ENCODE data around the gene PRKAR2B.

The PRKAR2B gene

DNA sequence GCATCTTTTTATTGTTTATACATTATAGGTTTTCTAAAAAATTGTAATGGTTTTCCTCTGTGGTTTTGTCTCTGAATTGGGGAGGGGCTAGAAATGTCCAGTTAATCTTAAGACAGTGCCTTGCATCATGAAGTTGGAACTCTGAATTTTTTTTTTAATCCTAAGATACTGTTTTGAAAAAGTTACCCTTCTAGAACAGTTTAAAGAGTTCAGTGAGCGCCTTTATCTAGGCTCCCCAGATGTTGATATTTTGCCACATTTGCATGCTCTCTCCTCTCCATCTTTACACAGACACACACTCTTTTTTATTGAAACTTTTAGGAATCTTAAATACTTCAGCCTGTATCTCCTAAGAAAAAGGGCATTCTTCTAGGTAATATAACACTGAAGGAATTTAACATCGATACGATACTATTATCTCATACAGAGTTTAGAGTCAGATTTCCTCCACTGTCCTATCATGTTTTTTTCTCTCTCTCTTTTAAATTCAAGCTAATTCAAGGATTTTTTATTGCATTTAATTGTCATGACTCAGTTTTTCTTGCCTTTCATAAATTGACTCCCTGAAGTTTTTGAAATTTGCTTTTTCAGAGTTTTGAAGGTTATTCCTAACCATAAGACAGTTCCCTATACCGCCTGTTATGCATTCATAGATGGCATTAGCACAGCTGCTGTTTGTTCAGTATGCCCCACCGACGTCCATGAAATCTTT, 31.5 kb downstream of the PRKAR2B start:
- TF ChIP-seq, protein P1, sequence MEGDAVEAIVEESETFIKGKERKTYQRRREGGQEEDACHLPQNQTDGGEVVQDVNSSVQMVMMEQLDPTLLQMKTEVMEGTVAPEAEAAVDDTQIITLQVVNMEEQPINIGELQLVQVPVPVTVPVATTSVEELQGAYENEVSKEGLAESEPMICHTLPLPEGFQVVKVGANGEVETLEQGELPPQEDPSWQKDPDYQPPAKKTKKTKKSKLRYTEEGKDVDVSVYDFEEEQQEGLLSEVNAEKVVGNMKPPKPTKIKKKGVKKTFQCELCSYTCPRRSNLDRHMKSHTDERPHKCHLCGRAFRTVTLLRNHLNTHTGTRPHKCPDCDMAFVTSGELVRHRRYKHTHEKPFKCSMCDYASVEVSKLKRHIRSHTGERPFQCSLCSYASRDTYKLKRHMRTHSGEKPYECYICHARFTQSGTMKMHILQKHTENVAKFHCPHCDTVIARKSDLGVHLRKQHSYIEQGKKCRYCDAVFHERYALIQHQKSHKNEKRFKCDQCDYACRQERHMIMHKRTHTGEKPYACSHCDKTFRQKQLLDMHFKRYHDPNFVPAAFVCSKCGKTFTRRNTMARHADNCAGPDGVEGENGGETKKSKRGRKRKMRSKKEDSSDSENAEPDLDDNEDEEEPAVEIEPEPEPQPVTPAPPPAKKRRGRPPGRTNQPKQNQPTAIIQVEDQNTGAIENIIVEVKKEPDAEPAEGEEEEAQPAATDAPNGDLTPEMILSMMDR (IDR thresholded peaks at IDR 0.05; ENCODE audit: low read depth, low read length): no peak
- H3K4me3 ChIP-seq (ENCODE audit: low read depth, low read length): no peak overlapping the region

DNA sequence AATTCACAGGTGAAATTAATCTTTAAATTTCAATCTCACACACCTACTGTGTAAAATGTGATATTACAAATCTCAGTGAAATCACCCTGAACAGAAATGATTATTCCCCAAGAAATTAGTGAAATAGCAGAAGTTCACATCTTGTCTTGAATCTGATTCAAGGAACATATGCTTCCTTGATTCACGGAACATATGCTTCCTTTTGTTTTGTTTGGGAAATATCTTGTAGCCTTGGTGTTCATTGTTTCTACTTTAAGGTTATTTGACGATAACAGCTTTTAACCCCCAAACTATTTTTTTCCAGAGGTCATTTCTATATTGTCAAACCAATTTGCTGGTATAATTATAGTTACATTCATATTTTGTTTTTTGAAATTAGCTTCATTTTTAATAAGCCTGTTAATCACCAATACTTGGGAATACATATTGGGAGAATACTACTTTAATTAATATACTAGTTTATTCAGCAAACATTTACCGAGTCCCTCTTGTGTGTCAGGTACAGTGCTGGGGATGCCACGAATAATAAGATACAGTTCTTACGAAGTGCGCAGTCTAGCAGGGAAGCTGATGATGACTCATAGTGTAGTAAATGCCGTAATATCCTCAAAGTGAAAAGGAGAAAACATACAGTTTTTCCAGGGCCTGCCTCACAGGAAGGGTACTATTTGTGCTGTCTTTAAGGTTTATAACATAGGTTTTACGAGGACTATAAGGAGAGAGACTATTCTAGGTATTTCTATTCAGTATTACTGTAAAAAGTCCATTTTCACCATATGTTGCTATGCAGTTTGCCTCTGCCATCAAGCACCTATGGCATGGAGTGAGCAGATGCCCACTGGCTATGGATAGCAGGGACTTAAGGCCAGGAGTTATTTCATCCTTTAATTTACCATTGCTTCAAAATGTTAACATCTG, 32.5 kb downstream of the PRKAR2B start:
- no peak overlapping the region for H3K4me3 ChIP-seq (ENCODE audit: low read depth, low read length)
- TF ChIP-seq, protein P1 (IDR thresholded peaks at IDR 0.05; ENCODE audit: low read depth, low read length): no peak

DNA sequence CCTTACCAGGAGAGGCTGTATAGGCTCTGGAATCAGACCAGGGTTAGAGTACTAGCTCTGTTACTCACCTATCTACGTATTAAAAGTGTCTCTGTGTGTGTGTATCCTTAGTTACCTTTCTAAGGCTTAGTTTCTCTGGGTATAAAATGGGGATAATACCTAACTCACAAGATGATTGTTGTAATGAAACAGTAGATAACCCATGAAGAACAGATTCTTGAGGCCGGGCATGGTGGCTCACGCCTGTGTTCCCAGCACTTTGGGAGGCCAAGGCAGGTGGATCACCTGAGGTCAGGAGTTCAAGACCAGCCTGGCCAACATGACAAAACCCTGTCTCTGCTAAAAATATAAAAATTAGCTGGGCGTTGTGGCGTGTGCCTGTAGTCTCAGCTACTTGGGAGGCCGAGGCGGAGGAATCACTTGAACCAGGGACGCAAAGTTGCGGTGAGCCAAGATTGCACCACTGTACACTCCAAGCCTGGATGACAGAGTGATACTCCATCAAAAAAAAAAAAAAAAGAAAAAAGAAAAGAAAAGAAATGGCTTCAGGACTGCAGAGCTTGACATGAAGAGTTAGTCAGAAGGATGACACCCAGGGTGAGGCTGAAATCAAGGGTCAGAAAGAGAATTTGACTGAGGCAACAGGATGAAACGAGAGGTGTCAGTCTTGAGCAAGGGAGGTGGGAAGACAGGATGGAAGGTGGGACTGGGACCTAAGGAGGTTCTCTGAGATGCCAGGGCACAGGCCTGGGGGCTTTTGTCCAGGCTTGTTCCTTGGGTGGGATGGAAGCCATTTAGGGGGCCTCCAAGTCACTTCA, 33.4 kb downstream of the PRKAR2B start:
- TF ChIP-seq, protein P1 (IDR thresholded peaks at IDR 0.05; ENCODE audit: low read depth, low read length): no peak

DNA sequence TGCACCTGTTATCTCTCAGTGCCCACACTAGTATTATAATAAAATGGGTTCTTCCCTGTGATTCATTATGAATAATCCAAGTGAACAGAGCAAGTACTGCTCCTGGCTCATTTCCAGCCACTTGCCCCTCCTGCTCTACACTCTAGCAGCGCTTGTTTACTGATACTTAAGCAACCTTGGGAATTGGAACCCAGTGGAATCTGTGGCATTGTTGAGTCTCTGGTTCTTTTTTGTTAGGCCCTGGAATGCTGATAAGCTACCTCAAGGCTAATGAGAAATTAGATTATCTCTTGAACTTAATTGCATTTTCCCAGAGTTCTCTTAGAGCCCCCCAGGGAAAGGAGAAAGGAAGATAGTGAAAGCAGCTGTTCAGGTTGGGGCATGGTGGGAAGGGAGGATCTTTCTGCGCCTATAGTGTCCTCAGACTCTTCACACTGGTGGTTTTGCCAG, 34.0 kb downstream of the PRKAR2B start:
- H3K4me3 ChIP-seq (ENCODE audit: low read depth, low read length): no peak overlapping the region
- TF ChIP-seq, protein P1 (IDR thresholded peaks at IDR 0.05; ENCODE audit: low read depth, low read length): no peak

More for the DNA sequence above, 33.4 kb downstream of the PRKAR2B start:
- H3K4me3 ChIP-seq (ENCODE audit: low read depth, low read length): no peak overlapping the region

DNA sequence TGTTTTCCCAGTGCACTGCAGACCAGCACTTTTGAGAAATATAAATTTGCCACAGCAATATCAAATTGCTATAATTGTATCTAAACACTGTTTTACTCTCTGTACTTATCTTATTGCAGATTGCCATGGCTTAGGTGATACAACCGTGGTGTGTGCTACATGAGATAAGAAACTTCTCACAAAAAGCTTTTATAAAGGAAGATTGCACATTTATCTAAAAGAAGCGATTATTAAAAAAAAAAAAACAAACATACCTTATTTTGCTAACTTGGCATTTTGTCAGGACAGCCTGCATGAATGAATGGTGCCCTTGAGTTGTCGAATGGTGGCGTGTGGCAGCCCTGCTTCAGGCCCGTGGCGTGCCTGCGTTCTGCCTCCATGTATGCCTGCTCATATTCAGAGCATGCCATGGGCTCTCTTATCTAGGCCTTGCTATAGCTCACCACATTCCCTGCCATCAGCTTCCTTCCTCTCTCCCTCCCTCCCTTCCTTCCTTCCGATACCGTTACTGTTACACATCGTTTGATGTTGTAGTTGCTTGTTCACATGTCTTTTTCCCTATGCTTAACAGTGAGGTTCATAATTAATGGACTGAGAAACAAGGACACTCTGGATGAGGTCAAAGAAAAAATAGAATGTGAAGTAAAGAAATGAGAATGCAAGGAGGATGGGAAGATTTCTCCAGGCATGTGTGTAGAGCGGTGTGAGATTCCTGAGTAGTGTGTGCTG, 34.9 kb downstream of the PRKAR2B start:
- TF ChIP-seq, protein P1 (IDR thresholded peaks at IDR 0.05; ENCODE audit: low read depth, low read length): no peak
- H3K4me3 ChIP-seq (ENCODE audit: low read depth, low read length): no peak overlapping the region

DNA sequence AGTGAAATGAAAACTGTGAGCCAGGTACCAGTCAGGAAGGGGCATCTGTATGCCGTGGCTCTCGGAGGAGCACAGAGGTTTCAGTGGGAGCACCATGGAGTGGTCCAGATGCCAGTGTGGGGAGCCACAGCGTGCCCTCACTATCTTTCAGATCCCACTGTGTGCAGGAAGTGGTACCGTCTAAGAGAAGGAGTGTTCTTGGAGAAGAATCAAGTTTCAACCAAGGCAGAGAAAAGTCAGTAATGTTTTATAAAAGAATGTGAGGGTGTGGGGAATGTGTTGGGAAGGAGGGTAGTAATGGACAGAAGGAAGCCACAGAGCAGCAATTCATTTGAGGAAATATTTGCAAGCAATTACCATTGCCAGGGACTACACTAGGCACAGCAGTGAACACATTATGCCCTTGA, 35.6 kb downstream of the PRKAR2B start:
- no peak overlapping the region for H3K4me3 ChIP-seq (ENCODE audit: low read depth, low read length)
- TF ChIP-seq, protein P1 (IDR thresholded peaks at IDR 0.05; ENCODE audit: low read depth, low read length): no peak
